Measurements from ENCODE around the gene PDE4D.

Gene PDE4D

GRCh38 chr5:59356813-59357380 lies 536.6 kb downstream of the PDE4D start:
- no peak overlapping the region for H3K4me3 ChIP-seq (ENCODE audit: low read length)
- DNase-seq (ENCODE audit: low read depth), result no peak
- no peak for TF ChIP-seq CTCF (conservative IDR thresholded peaks at IDR 0.05; ENCODE audit: low read length)

- TF ChIP-seq CTCF (conservative IDR thresholded peaks at IDR 0.05; ENCODE audit: low read length), result no peak
- DNase-seq (ENCODE audit: low read depth), result no peak
- no peak overlapping the region for H3K4me3 ChIP-seq (ENCODE audit: low read length)
These were observed 538.7 kb downstream of the PDE4D start for GRCh38 chr5:59354811-59355210.

GRCh38 chr5:59354274-59354673 lies 539.3 kb downstream of the PDE4D start:
- no peak for DNase-seq (ENCODE audit: low read depth)
- no peak for TF ChIP-seq CTCF (conservative IDR thresholded peaks at IDR 0.05; ENCODE audit: low read length)
- no peak overlapping the region for H3K4me3 ChIP-seq (ENCODE audit: low read length)

GRCh38 chr5:59351076-59351794 lies 542.3 kb downstream of the PDE4D start:
- TF ChIP-seq CTCF (conservative IDR thresholded peaks at IDR 0.05; ENCODE audit: low read length), result 0 out of 2 replicates have a peak, but pooled peaks have one; percentile 7
- H3K4me3 ChIP-seq (ENCODE audit: low read length), result no peak overlapping the region
- DNase-seq (ENCODE audit: low read depth), result peak; percentile 1

GRCh38 chr5:59348189-59348588 lies 545.3 kb downstream of the PDE4D start:
- DNase-seq (ENCODE audit: low read depth), result no peak
- no peak for TF ChIP-seq CTCF (conservative IDR thresholded peaks at IDR 0.05; ENCODE audit: low read length)
- no peak overlapping the region for H3K4me3 ChIP-seq (ENCODE audit: low read length)

- TF ChIP-seq CTCF (conservative IDR thresholded peaks at IDR 0.05; ENCODE audit: low read length), result no peak
- DNase-seq (ENCODE audit: low read depth), result no peak
- H3K4me3 ChIP-seq (ENCODE audit: low read length), result no peak overlapping the region
These were observed 546.5 kb downstream of the PDE4D start for GRCh38 chr5:59346982-59347381.

- TF ChIP-seq CTCF (conservative IDR thresholded peaks at IDR 0.05; ENCODE audit: low read length), result no peak
- no peak for DNase-seq (ENCODE audit: low read depth)
- H3K4me3 ChIP-seq (ENCODE audit: low read length), result no peak overlapping the region
These were observed 547.0 kb downstream of the PDE4D start for GRCh38 chr5:59346514-59346913.

All from AG10803 (cell line).